Activated effector memory CD4-positive, alpha-beta T cell treated with anti-CD3 and anti-CD28 coated beads, Interleukin-2, amount 50 U/mL, for 16 hours (primary cell): ENCODE data around the gene NEURL3.
A peak's percentile ranks its signal among the peaks of the same experiment; 100 is the strongest.

ENCODE experiments used
- DNase-seq: peaks from one replicate; pipeline ENCODE4 v3.0.0-alpha.2; 2020

NEURL3 gene

GRCh38 chr2:96506016-96506906, 1.1 kb upstream of the NEURL3 start:
- peak; percentile 60 for DNase-seq

- peak; percentile 60 for DNase-seq
Observed at GRCh38 chr2:96503637-96504243, 1.4 kb downstream of the NEURL3 start.

DNA sequence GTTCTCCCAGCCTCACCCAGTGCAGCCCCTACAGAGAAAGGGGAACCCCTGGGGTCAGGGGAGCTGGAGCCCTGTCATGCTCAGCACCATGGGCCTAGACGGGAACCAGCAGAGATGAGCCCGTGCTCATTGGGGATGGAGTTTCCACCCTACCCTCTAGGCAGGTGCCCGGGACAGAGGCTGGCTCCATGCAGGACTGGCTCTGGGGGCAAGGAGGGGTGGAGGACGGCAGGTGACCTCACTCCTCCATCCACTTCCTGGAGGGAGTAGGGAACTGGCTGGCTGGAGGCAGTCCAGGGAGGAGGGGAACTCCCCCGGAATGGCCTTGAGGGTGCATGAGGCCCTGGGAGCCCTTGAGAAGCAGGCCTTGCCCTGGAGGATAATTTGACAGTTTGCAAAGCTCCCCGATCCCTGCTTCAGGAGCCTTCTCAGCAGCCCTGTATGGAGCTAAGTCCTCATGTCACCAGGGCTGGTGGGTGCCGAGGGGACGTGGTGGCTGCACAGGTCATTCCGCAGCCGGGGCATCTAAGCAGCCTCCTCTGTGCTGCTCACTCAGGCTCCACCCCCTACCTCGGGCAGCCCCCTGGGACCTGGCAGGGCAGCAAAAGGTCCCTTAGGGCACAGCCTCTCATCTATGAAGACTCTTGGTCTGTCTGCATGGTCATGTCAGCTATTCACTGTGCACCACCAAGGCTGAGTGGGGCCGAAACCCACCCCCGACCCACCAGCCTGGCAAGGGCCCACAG, 2.1 kb downstream of the NEURL3 start:
- DNase-seq = no peak

- peak; percentile 54 for DNase-seq
Observed at GRCh38 chr2:96501886-96502810, 3.0 kb downstream of the NEURL3 start.

DNA sequence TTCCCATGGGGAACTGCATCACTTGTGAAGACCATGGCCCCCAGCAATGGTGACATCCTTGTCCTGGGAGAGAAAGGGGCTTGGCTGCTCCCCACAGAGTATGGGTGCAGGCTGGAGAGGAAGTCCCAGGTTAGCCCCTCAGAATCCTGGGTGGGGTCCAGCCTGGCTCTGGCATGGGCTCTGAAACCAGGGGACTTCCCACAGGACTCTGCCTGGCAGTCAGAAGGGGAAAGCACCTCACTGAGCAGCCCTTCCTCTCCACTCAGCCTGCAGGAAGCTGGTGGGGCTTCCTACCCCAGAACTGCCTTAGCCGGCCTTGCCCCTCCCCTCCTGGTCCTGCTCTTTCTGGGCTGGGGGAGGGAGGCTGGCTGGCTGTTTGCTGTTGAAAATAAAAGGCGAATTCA, 3.7 kb downstream of the NEURL3 start:
- peak; percentile 67 for DNase-seq

DNA sequence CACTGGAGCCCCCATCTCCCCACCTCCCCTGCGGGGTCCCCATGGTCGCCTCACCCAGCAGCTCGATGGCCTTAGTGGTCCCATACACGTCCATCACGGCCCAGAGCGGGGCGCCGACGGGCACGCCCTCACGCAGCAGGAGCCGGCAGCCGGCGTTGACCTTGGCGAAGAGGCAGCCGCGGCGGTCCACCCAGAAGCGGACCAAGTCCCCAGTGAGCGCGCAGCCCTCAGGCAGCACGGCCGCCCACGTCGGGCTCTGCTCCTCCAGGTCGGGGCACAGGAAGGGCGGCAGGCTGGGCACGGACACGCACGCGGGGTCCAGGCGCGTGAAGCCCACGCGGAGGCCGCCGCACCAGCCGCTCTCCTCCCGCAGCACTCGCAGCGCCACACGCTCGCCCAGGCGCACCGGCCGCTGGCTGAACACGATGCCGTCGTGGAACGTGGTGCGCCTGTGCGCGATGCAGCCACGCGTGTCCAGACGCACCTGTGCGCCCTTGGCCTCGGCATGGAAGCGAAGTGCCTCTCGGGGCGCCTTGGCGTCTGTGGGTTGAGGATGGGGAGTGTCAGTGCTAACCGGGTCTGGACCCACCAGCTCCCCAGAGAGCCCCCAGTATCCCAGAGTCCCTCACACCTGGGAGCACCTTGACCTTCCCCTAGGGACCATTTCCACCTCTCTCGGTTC, 4.6 kb downstream of the NEURL3 start:
- peak; percentile 58 for DNase-seq

GRCh38 chr2:96499061-96499960, 5.8 kb downstream of the NEURL3 start:
- peak; percentile 50 for DNase-seq

GRCh38 chr2:96498611-96499010, 6.5 kb downstream of the NEURL3 start:
- peak; percentile 17 for DNase-seq

DNA sequence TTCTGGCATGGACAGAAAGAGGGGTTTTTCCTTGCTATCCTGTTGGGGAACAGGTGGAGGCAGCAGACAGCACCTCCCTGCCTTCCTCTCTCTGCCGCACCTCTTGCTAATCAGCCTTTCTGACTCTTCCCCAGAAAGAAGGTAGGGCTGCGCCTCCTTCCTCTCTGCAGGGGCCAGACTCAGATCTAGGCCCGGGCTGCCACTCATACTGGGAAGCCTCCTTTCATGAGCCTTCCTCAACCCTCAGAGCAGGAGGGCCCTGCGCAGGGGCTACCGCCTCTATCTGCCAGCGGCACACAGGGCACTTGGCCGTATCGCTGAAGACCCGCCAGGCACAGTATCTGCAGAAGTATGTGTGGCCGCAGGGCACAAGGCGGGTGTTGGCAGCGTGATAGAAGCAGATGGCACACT, 7.1 kb downstream of the NEURL3 start:
- DNase-seq = no peak

GRCh38 chr2:96495982-96496629, 9.1 kb downstream of the NEURL3 start:
- DNase-seq = no peak

- DNase-seq = no peak
Observed at GRCh38 chr2:96494188-96494587, 11.0 kb downstream of the NEURL3 start.

DNA sequence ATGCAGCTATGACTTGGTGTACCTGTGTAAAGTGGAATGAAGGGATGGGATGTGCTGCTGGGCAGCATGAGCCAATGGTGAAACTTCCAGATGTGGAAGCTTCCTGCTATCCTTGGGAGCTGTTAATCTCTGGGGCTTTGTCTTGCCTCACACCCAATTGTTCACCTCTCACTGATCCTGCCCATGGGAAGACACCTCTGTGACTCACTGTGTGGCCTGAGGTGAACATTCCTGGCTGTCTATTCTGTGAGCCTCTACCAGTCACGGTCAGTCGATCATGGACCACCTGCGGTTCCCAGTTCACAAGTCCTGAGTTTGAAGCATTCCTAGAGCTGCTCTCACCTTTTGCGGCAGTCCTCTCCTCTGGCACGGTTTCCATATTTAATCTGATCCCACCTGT, 12.1 kb downstream of the NEURL3 start:
- no peak for DNase-seq

DNA sequence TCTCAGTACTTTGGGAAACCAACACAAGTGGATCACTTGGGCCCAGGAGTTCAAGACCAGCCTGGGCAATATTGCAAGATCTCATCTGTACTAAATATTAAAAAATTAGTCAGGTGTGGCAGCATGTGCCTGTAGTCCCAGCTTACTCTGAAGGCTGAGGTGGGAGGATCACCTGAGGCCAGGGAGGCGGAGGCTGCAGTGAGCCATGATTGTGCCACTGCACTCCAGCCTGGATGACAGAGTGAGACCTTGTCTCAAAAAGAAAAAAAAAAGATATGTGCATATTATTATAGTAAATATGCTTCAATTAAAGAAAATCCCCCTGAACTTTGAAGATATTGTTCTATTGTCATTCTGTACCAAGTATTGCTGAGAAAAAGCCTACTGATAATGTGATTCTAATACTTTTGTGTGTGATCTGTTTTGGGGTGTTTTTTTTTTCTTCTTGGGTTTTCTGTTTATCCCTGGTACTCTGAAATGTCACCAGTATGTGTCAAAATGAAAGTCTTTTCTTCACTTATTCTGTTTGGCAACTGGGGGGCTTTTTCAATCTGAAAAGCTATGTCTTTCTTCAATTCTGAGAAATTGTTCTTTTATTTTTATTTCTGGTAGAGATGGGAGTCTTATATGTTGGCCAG, 13.2 kb downstream of the NEURL3 start:
- DNase-seq = no peak

DNA sequence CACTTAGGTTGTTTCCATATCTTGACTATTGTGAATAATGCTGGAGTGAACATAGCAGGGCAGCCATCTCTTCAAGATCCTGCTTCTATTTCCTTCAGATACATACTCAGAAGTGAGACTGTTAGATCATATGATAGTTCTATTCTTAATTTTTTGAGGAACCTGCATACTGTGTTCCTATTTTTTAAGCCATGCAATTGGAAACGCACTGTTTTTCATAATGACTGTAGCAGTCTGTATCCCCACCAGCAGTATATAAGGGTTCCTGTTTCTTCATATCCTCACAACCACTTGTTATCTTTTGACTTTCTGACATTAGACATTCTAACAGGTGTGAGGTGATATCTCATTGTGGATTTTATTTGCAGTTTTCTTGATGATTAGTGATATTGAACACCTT, 15.5 kb downstream of the NEURL3 start:
- no peak for DNase-seq

DNA sequence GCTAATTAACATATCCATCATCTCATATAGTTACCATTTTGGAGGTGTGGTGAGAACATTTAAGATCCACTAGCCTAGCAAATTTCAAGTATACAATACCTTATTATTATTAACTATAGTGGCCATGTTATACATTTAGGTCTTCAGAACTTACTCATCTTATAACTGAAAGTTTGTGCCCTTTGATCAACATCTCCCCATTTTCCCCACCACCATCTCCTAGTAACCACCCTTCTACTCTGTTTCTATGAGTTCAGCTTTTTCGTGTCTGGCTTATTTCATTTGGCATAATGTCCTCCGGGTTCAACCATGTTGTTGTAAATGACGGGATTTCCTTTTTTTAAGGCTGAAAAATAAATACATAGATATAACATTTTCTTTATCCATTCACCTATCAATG, 15.9 kb downstream of the NEURL3 start:
- DNase-seq = no peak

DNA sequence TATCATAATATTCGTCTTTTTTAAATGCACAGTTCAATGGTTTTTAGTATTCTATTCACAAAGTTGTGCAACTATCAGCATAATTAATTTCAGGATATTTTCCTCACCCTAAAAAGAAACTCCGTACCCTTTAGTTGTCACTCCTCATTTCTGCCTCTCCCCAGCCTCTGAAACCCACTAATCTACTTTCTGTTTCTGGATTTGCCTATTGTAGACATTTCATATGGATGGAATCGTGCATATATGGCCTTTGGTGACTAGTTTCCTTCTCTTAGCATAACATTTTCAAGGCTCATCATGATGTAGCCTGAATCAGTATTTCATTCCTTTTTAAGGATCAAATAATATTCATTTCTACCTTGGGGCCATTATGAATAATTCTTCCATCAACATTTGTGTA, 18.5 kb downstream of the NEURL3 start:
- no peak for DNase-seq

GRCh38 chr2:96485751-96486651, 19.2 kb downstream of the NEURL3 start:
- peak; percentile 92 for DNase-seq

- DNase-seq = no peak
Observed at GRCh38 chr2:96485350-96485749, 19.8 kb downstream of the NEURL3 start.

- DNase-seq = no peak
Observed at GRCh38 chr2:96484091-96484490, 21.1 kb downstream of the NEURL3 start.
